Measurements from ENCODE around the gene ALCAM.
A peak's percentile ranks its signal among the peaks of the same experiment; 100 is the strongest.
"Not testable (repeated sequence)": the region's sequence is repeated elsewhere in the genome, so short reads cannot be mapped to it uniquely, and the experiment has no call there.

Gene ALCAM

GRCh38 chr3:105356988-105357387 lies 9.7 kb upstream of the ALCAM start:
- no peak for DNase-seq

GRCh38 chr3:105359098-105359762 lies 7.5 kb upstream of the ALCAM start:
- DNase-seq, result no peak

GRCh38 chr3:105360003-105360402 lies 6.7 kb upstream of the ALCAM start:
- DNase-seq, result no peak

GRCh38 chr3:105362021-105362665 lies 4.6 kb upstream of the ALCAM start:
- no peak for DNase-seq

DNA sequence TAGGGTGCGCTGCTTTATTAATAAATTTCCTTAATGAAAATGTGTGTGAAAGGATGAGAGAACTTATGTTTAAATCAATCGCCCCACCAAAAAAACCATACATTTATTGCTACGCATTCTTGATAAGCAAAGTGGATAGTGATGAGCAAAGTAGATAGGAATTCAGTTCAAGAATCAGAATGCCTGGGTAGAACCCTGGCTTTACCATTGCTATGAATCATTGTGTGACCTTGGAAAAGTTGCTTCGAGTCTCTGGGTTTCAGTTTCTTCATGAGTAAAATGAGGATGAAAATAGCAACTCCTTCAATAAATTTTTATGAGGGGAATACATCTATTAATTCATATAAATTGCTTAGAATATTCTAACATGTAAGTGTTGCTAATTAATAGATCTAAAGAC lies 2.6 kb upstream of the ALCAM start:
- no peak for DNase-seq

DNA sequence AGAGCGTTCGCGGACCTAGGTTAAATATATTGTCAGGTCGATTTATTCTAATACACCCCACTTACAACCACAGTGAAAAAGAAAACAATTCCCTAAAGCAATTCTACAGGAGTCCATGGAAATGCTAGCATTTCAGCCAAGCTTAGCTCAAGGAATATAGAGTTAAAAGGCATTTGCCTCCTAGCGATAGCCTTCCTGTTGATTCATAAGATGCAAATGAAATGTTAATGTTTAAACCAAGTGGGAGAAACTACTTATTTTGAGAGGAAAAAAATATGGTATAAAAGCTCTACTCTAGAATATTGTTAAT lies 1.7 kb upstream of the ALCAM start:
- no peak for DNase-seq

DNA sequence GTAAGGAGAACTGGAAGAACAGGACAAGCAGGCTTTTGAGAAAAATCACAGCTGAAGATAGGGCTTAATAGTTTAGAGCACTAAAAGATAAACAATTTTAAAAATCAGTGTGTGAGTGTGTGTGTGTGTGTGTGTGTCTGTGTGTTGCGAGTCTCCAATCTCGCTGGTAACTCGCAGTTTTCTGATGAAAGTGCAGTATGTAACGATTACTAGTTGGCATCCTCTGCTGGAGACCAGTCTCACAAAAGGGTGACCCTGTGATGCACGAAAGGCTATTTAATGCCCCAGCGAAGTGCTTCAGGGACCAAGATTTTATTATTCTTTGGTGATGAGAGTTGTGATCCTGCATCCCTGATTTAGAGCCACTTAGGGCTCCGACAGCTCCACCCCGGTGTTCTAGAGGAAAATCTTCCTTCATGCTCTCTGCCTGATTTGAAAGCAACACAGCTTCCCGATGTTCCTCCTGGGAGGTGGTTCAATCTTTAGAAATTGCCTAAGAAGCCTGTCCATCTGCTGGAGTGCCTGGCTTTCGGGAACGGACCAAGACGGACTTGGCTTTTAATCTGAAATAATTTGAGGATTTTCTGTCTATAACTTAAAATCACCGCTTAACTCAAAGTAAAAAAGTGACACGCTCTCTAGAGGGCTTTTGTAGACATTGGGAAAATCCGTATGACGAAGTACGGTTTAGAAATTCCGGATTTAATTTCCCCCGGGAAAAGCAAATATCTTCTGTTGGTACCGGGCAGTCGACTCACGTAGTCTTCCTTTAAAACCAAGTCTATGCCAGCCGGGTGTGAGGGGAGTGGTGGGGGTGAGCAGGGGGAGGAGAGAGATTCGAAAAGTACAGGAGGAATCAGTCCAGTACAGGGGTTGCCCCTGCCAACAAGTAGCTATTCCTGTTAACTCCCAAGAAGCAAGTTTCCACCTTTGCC lies 1.1 kb upstream of the ALCAM start:
- DNase-seq, result no peak

DNA sequence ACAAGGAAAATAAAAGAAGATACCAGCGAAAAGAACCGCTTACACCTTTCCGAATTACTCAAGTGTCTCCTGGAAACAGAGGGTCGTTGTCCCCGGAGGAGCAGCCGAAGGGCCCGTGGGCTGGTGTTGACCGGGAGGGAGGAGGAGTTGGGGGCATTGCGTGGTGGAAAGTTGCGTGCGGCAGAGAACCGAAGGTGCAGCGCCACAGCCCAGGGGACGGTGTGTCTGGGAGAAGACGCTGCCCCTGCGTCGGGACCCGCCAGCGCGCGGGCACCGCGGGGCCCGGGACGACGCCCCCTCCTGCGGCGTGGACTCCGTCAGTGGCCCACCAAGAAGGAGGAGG lies 325 bp downstream of the ALCAM start:
- DNase-seq, result no peak

DNA sequence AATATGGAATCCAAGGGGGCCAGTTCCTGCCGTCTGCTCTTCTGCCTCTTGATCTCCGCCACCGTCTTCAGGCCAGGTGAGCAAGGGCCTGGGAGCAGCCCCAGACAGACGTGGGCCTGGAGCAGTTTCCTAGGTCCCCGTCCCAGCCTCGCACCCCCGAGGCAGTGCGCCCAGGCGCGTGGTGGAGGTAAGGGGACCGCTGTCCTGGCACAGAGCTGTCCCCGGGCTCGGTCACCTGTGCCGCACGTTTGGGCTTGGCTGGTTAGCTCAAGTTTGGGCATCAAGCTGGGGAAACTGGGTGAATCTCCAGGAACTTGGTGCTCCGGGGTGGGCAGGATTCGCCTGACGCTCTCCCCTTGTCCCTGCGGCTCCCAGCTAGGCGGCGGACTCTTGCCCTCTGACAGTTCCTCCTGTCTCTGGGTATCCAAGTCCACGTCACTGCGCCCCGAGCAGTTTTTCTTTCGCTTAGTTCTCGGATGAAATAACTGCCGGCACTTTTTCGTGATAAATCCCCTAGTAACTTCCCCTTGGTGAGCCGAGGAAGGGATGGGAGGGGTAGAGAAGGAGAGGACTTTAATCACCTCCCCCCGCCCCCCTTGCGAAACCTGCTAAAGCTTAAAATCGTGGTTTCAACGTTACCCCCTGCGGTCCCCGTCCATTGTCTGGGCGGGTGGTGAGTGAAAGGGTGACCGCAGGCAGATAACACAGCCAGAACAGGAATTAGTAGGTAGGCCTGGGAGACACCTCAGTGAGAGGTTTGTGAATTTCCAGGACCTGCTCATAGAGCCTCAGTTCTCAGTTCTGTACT lies 901 bp downstream of the ALCAM start:
- peak; percentile 87 for DNase-seq

GRCh38 chr3:105368566-105369499 lies 2.1 kb downstream of the ALCAM start:
- DNase-seq, result peak; percentile 62

DNA sequence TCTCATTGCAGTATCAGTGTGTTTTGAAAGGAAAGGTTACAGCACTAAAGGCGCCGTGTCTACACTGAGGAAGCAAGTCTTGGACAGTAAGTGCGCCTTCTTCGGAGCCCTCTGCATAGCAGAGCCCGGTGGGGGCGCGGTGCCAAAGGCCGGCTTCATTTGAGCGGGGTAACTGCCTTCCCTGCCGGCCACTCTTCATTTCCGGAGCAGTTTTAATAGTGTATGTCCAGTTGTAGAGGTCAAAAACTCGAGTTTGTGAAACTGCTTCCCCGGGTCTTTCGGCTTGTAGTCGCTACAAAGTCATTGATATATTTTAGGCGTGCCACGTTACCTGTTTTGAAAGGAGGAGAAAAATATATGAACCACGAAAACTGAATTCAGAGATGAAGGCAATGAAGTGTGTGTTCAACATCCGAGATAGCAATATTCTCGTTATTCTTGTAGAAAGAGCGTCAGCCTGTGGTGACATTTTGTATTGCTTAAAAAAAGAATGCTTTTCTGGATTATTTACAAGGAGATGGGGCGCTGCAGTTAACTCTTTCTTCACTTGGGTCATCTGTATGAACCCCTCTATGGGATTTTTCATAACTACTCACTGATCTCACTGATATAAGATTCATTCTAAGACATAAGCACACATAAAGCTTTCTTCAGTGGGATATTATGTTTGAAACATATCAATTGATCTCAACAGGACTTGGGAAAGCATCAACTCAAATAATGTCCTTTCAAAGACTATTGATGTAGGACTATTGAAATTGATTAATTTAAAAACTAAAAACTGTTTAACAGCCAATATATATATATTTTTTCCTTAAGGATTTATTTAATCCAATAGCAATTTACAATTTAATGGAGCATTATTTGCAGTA lies 3.0 kb downstream of the ALCAM start:
- DNase-seq, result peak; percentile 59

DNA sequence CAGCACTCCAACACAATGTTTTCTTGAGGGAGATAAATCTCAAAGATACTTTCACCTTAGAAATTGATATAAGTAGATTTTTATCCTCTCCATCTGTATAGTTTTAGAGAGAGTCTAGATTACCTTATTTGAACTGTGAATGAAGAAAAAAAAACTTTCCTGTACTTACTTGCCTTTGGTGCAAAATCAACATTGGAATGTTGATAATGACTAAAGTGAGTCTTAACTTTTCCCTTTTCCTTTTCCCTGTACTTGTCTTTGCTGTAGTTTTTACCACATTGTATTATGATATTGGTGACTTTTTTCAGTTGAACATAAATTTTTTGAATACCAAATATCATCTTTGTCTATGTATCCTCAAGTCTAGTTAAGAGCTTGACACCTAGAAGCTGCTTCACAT lies 6.7 kb downstream of the ALCAM start:
- no peak for DNase-seq

DNA sequence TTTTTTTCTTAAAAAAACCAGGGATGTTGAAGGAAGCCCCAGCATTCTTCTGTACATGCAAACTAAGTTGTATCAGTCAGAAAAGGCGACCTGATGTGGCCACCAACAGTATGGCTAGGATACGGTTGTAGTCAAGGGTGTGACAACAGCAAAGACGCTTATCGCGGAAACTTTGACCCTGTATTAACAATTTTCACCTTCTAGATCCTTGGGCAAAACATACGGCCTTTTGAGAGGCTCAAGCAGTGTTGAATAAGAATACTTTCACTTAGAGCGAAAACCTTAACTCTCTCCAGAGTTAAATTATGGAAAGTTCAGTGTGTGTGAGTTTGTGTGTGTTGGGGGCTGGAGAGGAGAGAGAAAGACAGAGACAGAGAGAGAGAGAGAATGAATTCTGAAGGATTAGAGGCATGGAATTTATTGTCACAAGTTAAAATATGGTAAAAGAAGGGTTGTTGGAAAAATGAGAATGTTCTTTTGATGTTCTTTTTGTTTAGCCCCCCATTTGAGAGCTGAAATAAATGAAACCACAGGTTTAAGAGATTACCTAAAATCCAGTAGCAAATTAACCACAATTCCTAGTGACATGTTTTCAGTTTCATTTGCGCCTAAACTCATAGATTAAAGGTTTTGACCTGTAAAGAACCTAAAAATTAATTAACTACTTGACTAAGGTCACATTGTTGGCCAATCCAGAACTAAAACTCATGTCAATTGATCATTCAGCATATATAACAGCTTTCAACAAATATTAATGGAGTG lies 9.2 kb downstream of the ALCAM start:
- no peak for DNase-seq

DNA sequence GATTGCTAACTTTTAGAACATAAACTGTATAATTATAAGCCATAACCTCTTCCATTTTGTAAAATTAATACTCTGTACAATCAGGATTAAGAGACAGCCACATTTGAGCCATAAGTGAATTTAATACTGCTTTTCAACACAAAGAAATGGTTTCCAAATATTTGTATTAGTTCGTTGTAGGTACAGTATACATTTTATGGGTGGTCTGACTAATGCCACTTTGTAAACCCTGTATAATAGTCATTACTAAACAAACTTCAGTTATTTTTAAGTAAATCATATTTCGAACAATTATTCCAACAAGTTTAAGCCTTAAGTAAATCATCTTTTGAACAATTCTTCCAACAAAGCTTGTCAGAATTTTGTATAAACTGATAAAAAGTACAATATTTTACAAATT lies 11.0 kb downstream of the ALCAM start:
- DNase-seq, result no peak

GRCh38 chr3:105385179-105385578 lies 18.5 kb downstream of the ALCAM start:
- DNase-seq, result no peak

GRCh38 chr3:105385819-105386508 lies 19.3 kb downstream of the ALCAM start:
- DNase-seq, result peak; percentile 32

DNA sequence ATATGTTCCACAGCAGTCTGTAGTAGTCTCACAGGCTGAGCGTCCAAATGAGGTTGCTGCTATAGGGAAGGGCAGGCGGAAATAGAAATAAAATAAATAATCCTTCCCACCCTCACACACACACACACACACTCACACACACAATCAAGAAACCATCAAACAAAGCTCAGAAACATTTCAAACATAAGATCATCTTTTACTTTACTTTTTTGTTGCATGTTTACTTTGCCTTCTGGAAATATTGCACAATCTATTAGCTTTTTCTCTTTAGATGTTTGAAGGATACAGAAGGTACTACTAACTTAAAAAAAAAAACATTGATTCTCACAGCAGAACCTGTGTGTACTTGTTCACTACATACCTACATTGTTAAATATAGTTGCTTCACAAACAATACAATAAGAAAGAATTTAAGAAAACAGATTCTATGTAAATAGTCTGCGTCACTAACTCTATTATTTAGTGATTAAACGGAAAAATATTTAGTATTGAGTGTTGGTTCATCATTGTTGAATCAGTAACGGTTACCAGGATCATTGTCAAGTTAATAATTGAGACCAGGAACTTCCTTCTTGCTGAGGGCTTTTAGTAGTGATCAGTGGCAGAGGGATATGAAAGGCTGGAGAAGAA lies 20.5 kb downstream of the ALCAM start:
- no peak for DNase-seq

DNA sequence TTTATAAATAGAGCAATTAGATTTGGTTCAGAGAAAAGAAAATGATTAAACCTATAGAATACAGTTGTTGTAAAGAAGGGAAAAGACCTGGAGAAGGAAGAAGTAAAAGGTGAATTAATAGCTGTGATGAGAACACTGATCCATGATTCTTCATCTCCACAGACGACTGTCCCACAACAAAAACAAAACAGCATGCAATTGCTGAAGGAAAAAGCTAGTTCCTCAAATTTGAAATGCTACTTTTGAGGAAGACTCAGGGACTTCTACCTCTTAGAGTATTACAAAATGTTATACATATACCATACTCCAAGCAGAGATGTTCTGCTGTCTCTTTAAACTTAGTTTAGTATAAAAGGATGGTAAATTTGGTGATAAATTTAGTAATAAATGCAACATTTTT lies 21.5 kb downstream of the ALCAM start:
- DNase-seq, result peak; percentile 43

GRCh38 chr3:105389759-105390158 lies 23.1 kb downstream of the ALCAM start:
- DNase-seq, result not testable (repeated sequence)
